Measurements from ENCODE around the gene TBX18. TPM values are rescaled to one million over a fixed set of nuclear protein-coding genes. Genes with fewer than 3 reads are reported as not detected.

Gene TBX18
- total and polyA plus RNA-seq, 2 of the 4 experiments (the other 2 are of a cell fraction) = 0.86 to 1.3 TPM

- no peak for DNase-seq
- no peak overlapping the region for H2AK9ac ChIP-seq (replicated peaks; ENCODE audit: low read depth, low read length, poor library complexity)
- H3K79me1 ChIP-seq (ENCODE audit: low read depth in 1 of 2, low read length in 2 of 2) = no peaks in the 10 kb centered on the region
- no peak overlapping the region for H3K4me2 ChIP-seq (ENCODE audit: low read depth, low read length)
- H3K23ac ChIP-seq (ENCODE audit: low read depth, low read length) = no peak overlapping the region
- no peak overlapping the region for H3K18ac ChIP-seq (ENCODE audit: low read depth, low read length)
- H3K9ac ChIP-seq (ENCODE audit: low read depth, low read length) = no peak overlapping the region
- no peak overlapping the region for H2BK15ac ChIP-seq (ENCODE audit: low read depth, low read length)
- no peaks in the 10 kb centered on the region for H3K36me3 ChIP-seq (ENCODE audit: control insufficient read depth, insufficient read depth, low read length)
- no peak overlapping the region for H2BK5ac ChIP-seq (ENCODE audit: low read depth, low read length, poor library complexity, severe bottlenecking)
- H2BK20ac ChIP-seq (ENCODE audit: low read depth, low read length) = no peak overlapping the region
- TF ChIP-seq POLR2A (IDR thresholded peaks at IDR 0.05; ENCODE audit: low read depth, low read length) = no peak
- no peak for TF ChIP-seq RCOR1 (IDR thresholded peaks at IDR 0.05; ENCODE audit: insufficient replicate concordance, low read length)
- TF ChIP-seq MAFK (IDR thresholded peaks at IDR 0.05; ENCODE audit: low read depth, low read length) = no peak
- TF ChIP-seq RAD21 (IDR thresholded peaks at IDR 0.05; ENCODE audit: low read length) = no peak
- TF ChIP-seq CTCF (conservative IDR thresholded peaks at IDR 0.05; ENCODE audit: low read depth, low read length) = no peak
- TF ChIP-seq BHLHE40 (IDR thresholded peaks at IDR 0.05; ENCODE audit: low read depth, low read length) = no peak
- TF ChIP-seq NFE2L2 (IDR thresholded peaks at IDR 0.05; ENCODE audit: low read depth, low read length) = no peak
- TF ChIP-seq MAZ (IDR thresholded peaks at IDR 0.05; ENCODE audit: borderline replicate concordance, low read depth, low read length) = no peak
- TF ChIP-seq USF2 (IDR thresholded peaks at IDR 0.05; ENCODE audit: low read depth, low read length) = no peak
- TF ChIP-seq FOS (IDR thresholded peaks at IDR 0.05; ENCODE audit: low read depth, low read length) = no peak
- TF ChIP-seq, protein P1, sequence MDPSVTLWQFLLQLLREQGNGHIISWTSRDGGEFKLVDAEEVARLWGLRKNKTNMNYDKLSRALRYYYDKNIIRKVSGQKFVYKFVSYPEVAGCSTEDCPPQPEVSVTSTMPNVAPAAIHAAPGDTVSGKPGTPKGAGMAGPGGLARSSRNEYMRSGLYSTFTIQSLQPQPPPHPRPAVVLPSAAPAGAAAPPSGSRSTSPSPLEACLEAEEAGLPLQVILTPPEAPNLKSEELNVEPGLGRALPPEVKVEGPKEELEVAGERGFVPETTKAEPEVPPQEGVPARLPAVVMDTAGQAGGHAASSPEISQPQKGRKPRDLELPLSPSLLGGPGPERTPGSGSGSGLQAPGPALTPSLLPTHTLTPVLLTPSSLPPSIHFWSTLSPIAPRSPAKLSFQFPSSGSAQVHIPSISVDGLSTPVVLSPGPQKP (IDR thresholded peaks at IDR 0.05; ENCODE audit: borderline replicate concordance, low read depth, low read length) = no peak
- no peak for TF ChIP-seq MXI1 (IDR thresholded peaks at IDR 0.05; ENCODE audit: borderline replicate concordance, low read depth, low read length)
- TF ChIP-seq CEBPB (IDR thresholded peaks at IDR 0.05; ENCODE audit: low read depth, low read length) = no peak
- no peak for TF ChIP-seq CHD1 (IDR thresholded peaks at IDR 0.05; ENCODE audit: low read depth, low read length)
- TF ChIP-seq RFX5 (IDR thresholded peaks at IDR 0.05; ENCODE audit: low read depth, low read length) = no peak
- no peak for TF ChIP-seq SMC3 (IDR thresholded peaks at IDR 0.05; ENCODE audit: low read depth, low read length)
- no peak overlapping the region for H2AK5ac ChIP-seq (ENCODE audit: low read depth, low read length)
- in situ Hi-C loops (cut with MboI; ENCODE audit: low sequenced_read_pairs) (loop anchor here (10.0 kb wide), 1 partner anchor 342 kb away; no protein-coding TSS in a partner anchor), intact Hi-C loops (cut with micrococcal nuclease) (loop anchor here (10.0 kb wide), 1 partner anchor 558 kb away; no protein-coding TSS in a partner anchor), dilution Hi-C loops (cut with HindIII; ENCODE audit: low sequenced_read_pairs, unreplicated experiment) (no loop called here)
- no peak overlapping the region for H4K91ac ChIP-seq (ENCODE audit: insufficient read depth, low read depth, low read length)
- BruUV-seq (replicated peaks) = no TSS peak
- H3K4me1 ChIP-seq (ENCODE audit: control insufficient read depth, insufficient read depth, low read length) = no peaks in the 10 kb centered on the region
- H2BK120ac ChIP-seq (ENCODE audit: low read depth, low read length) = no peak overlapping the region
- no peaks in the 10 kb centered on the region for H4K20me1 ChIP-seq (ENCODE audit: insufficient read depth, low read length)
- peaks cover 77% of the 10 kb centered on the region for H3K27me3 ChIP-seq (ENCODE audit: control insufficient read depth, insufficient read depth, low read length)
- H3K9me1 ChIP-seq (ENCODE audit: insufficient read depth, low read length) = no peaks in the 10 kb centered on the region
- H3K4ac ChIP-seq (ENCODE audit: low read depth, low read length) = no peak overlapping the region
- ChIA-PET CTCF (no interaction called here), POLR2A (ENCODE audit: unreplicated experiment) (no interaction called here)
- no peak overlapping the region for H3K14ac ChIP-seq (replicated peaks; ENCODE audit: low read depth, low read length)
- no peak overlapping the region for H3K27ac ChIP-seq (ENCODE audit: insufficient read depth, low read length)
- ATAC-seq (ENCODE audit: low read depth) = no peak
- no peak overlapping the region for H4K5ac ChIP-seq (ENCODE audit: low read depth, low read length)
- no peak overlapping the region for H3K56ac ChIP-seq (ENCODE audit: extremely low read depth, insufficient read depth, low read length)
- WGBS, 2 experiments (ENCODE audit: extremely low coverage in 2 of 2, insufficient read length in 1 of 2) = 0% methylated on average over 14 of the region's 38 CpGs; no CpG with 5 or more reads in 1 of the 2 experiments
- peaks cover 6% of the 10 kb centered on the region for H3K9me3 ChIP-seq (ENCODE audit: control insufficient read depth, insufficient read depth, low read length)
- no peak overlapping the region for H3K4me3 ChIP-seq (ENCODE audit: insufficient read depth, low read depth, low read length)
- H2AFZ ChIP-seq (replicated peaks; ENCODE audit: low read length, poor library complexity) = no peak overlapping the region
- H4K8ac ChIP-seq (ENCODE audit: low read depth in 2 of 2, low read length in 2 of 2) = no peak overlapping the region
Measured at GRCh38 chr6:84766799-84767525, 2.6 kb upstream of the TBX18 start.
